Skeletal muscle cell (primary cell): ENCODE data around the gene PARPBP.
"Not testable (repeated sequence)": the region's sequence is repeated elsewhere in the genome, so short reads cannot be mapped to it uniquely, and the experiment has no call there.

Experiments used
- DNase-seq: peaks from one replicate; pipeline ENCODE4 v3.0.0-alpha.2; 2010; ENCODE audit warnings: low read depth
- H3K4me3 ChIP-seq: 2 replicates; pipeline ENCODE4 v1.5.1; 2011; ENCODE audit warnings: low read depth, mild to moderate bottlenecking, control low read depth, low read length, moderate library complexity

The PARPBP gene

DNA sequence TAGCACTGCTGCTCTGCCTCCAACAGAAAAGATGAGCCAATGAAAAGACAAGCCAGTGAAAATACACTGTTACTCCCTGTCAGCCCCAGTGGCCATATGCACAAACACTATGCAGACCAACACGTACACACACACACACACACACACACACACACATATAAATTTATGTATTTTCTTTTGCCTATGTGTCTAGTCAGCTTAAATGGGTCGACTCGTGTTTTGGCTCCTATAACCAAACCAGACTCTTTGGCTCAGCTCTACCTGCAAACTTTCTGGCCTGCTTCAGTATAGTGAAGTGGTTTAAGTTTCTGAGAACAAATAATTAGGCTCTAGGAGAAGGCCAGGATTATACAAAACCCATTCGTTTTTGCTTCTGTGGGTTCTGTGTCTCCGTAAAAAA, 108.0 kb downstream of the PARPBP start:
- DNase-seq = no peak
- no peak overlapping the region for H3K4me3 ChIP-seq

DNA sequence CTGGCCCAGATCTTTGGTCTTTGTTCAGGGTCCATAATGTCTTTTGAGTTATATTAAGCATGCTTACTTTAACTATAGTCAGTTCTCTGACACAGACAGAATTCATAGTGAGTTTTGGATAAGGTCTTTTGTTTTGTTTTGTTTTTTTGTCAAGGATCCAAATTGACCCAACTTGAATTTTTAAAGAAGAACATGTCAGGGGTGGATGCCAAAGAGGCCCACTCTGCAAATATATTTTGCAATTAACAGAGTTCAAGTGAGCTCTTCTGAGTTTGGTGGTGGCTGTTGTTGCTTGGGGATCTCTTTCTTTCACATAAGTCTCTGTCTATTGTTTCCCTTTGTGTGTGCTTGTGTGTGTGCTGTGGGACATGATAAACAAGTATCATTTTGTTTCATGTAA, 112.1 kb downstream of the PARPBP start:
- no peak for DNase-seq
- H3K4me3 ChIP-seq = no peak overlapping the region

DNA sequence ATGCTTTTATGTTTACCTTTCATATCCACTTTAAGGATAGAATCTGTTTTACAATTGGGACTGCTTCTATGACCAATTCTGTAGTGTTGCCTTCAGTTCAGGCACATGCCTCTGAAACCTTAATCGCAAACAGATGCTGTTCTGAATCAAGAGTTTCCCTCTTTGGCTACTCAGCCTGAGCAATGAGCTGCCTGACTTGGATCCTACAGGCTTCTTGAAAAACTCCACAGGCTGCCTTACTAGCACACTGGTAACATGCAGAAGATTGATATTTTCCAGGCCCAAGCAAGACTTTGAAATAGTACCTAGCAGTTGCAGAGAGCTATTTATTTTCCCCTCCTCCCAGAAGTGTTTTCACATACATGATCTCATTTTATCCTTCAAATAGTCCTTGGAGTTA, 112.5 kb downstream of the PARPBP start:
- no peak for DNase-seq
- no peak overlapping the region for H3K4me3 ChIP-seq

DNA sequence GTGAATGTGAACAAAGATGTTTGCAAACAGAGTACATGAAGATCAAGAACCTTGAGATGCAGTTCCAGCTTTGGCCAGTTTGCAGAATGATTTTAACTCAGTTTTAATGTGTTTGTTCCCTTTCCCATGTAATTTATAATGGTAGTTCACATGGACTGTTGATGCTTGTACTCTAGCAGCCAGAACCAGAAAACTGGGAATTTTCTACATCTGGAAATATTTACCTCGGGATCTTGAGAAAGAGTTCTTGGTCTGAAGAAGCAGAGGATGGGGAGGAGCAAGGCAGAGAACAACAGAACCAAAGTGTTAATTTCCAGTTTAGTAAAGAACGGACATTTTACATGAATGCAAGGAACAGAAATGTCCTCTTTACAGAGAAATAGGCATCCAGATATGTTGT, 114.6 kb downstream of the PARPBP start:
- DNase-seq = no peak
- no peak overlapping the region for H3K4me3 ChIP-seq

DNA sequence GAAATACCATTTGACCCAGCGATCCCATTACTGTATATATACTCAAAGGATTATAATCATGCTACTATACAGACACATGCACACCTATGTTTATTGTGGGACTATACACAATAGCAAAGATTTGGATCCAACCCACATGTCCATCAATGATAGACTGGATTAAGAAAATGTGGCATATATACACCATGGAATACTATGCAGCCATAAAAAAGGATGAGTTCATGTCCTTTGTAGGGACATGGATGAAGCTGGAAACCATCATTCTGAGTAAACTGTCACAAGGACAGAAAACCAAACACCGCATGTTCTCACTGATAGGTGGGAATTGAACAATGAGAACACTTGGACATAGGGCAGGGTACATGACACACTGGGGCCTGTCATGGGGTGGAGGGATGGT, 120.9 kb downstream of the PARPBP start:
- H3K4me3 ChIP-seq, DNase-seq: not testable (repeated sequence)
